GM23248 (cell line): ENCODE results near the gene ADGRG4. TPM values are rescaled to one million over a fixed set of nuclear protein-coding genes. Genes with fewer than 3 reads are reported as not detected.
"Not testable (repeated sequence)": the region's sequence is repeated elsewhere in the genome, so short reads cannot be mapped to it uniquely, and the experiment has no call there.

Source experiments
- DNase-seq: peaks from one replicate; pipeline ENCODE4 v3.0.0-alpha.2; 2015
- H2AFZ ChIP-seq: fragments of 200-600 bp; sonication (generic); 2 replicates; pipeline ENCODE4 v1.6.1; 2016; ENCODE audit warnings: antibody characterized with exemption
- H3F3A ChIP-seq: fragments of 200-600 bp; sonication (generic); 2 replicates; pipeline ENCODE4 v1.6.1; 2016; ENCODE audit warnings: mild to moderate bottlenecking, antibody characterized with exemption, mixed run types; ENCODE audit not compliant: insufficient read depth
- H3K27ac ChIP-seq: fragments of 200-600 bp; sonication (generic); 2 replicates; pipeline ENCODE4 v1.5.1; 2016; ENCODE audit warnings: mild to moderate bottlenecking
- H3K27me3 ChIP-seq: fragments of 200-600 bp; sonication (generic); replicated peaks from 2 replicates; pipeline ENCODE4 v1.6.1; 2016; ENCODE audit warnings: mild to moderate bottlenecking; ENCODE audit not compliant: insufficient read depth
- H3K36me3 ChIP-seq: fragments of 200-600 bp; sonication (generic); 2 replicates; pipeline ENCODE4 v1.6.1; 2016; ENCODE audit warnings: low read depth, mild to moderate bottlenecking
- H3K4me1 ChIP-seq: fragments of 200-600 bp; sonication (generic); 2 replicates; pipeline ENCODE4 v1.6.1; 2016; ENCODE audit warnings: mild to moderate bottlenecking; ENCODE audit not compliant: insufficient read depth
- H3K4me2 ChIP-seq: fragments of 200-600 bp; sonication (generic); one replicate; pipeline ENCODE4 v1.6.1; 2016; ENCODE audit warnings: mild to moderate bottlenecking; ENCODE audit not compliant: unreplicated experiment
- H3K4me3 ChIP-seq: fragments of 200-600 bp; sonication (generic); 2 replicates; pipeline ENCODE4 v1.5.1; 2016; ENCODE audit warnings: mild to moderate bottlenecking
- H3K79me2 ChIP-seq: fragments of 200-600 bp; sonication (generic); 2 replicates; pipeline ENCODE4 v1.6.1; 2016; ENCODE audit warnings: mild to moderate bottlenecking; ENCODE audit not compliant: insufficient read depth
- H3K9ac ChIP-seq: fragments of 200-600 bp; sonication (generic); 2 replicates; pipeline ENCODE4 v1.6.1; 2016; ENCODE audit warnings: mild to moderate bottlenecking
- H3K9me2 ChIP-seq: fragments of 200-600 bp; sonication (generic); 2 replicates; pipeline ENCODE4 v1.6.1; 2016; ENCODE audit warnings: mixed run types, mild to moderate bottlenecking, moderate library complexity; ENCODE audit not compliant: insufficient read depth
- H3K9me3 ChIP-seq: fragments of 200-600 bp; sonication (generic); one replicate; pipeline ENCODE4 v1.6.1; 2017; ENCODE audit warnings: low read depth
- H4K20me1 ChIP-seq: fragments of 200-600 bp; sonication (generic); 2 replicates; pipeline ENCODE4 v1.6.0; 2016; ENCODE audit not compliant: insufficient read depth
- EZH2 ChIP-seq: fragments of 200-600 bp; sonication (generic); IDR thresholded peaks from 2 replicates; pipeline ENCODE4 v1.6.1; 2018; ENCODE audit warnings: antibody characterized with exemption, mild to moderate bottlenecking; ENCODE audit not compliant: insufficient read depth, poor library complexity, severe bottlenecking
- EZH2phosphoT487 ChIP-seq: fragments of 200-600 bp; sonication (generic); IDR thresholded peaks from 2 replicates; pipeline ENCODE4 v1.6.1; 2018; ENCODE audit warnings: antibody characterized with exemption, moderate library complexity, mild to moderate bottlenecking, low read depth; ENCODE audit not compliant: insufficient read depth
- WGBS, 2 experiments: methylation state at CpG; one replicate each; pipeline ENCODE4 v1.1.6; 2015 to 2017; ENCODE audit warnings: low lambda C conversion rate in 2 of 2, low coverage in 1 of 2; ENCODE audit errors: missing lambda C conversion rate in 2 of 2; 5-methylcytosine and 5-hydroxymethylcytosine counted together
- in situ Hi-C: fragments of 300-500 bp; cut with MboI; formaldehyde crosslinking; loops from 2 replicates; pipeline ENCODE4 v1.15.0; 2020
- polyA plus RNA-seq: library from polyadenylated mRNA; unstranded; fragments of >200 nt; fragmentation: Nextera tagmentation; extraction: Ambion mirVana; gene quantifications from 2 replicates; pipeline ENCODE4 v1.2.1, GENCODE V29; 2016
- total RNA-seq: library from RNA; depleted of rRNA; stranded (reverse); fragments of >200 nt; shearing (Covaris generic); gene quantifications from 2 replicates; pipeline ENCODE4 v1.2.3, GENCODE V29; 2014

ADGRG4 gene
- total and polyA plus RNA-seq, 2 experiments from 2014 or later: not detected

DNA sequence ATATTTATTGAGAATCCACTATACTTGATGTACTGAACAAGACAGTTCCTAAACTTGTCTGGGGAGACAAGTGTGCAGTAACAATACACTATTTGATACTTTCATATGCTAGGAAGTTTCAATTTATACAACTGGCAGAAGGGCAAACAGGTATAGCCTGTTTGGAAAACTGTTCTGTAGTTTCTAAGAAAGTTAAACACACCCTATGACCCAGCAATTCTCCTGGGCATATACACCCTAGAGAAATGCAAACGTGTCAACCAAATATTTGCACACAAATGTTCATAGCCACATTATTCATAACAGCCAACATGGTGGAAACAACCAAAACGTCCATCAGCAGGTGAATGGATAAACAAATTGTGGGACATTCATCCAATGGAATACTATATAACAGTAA lies 123.0 kb downstream of the ADGRG4 start:
- Histone ChIP-seq H3K4me1 (no peaks in the 10 kb centered on the region), H3K4me2 (no peak overlapping the region), H3K9me3 (no peaks in the 10 kb centered on the region), H3K36me3 (no peaks in the 10 kb centered on the region), H3K79me2 (no peaks in the 10 kb centered on the region), H3K27ac (no peak overlapping the region), H3K9ac (no peak overlapping the region), H4K20me1 (no peaks in the 10 kb centered on the region), H3K27me3 (no peaks in the 10 kb centered on the region), H2AFZ (no peak overlapping the region), H3K4me3 (no peak overlapping the region), H3K9me2 (no peaks in the 10 kb centered on the region), H3F3A (no peaks in the 10 kb centered on the region)
- WGBS, 2 experiments: 11 to 15% methylated on average over 2 of the region's 2 CpGs
- in situ Hi-C loops: no loop called here
- no peak for TF ChIP-seq EZH2phosphoT487
- TF ChIP-seq EZH2: no peak
- no peak for DNase-seq

DNA sequence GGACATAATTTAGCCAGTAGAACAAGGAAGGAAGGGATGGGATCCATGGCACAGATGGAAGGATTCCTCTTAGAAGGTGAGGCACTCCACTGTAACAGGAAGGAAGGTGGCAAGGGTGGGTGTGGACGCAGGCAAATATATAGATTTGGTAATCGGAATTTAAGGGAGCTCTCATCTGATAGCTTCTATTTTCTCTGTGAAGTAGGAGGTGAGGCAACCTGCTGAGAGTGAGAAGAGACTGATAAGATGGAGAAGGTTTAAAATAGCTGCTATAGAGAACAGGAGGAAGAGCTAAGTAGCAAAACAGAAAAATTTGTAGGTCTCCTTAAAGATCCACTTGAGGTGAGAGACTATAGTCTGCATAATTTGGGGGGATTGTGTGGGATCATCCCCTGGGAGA lies 125.2 kb downstream of the ADGRG4 start:
- Histone ChIP-seq H3K27ac (no peak overlapping the region), H3K36me3 (no peaks in the 10 kb centered on the region), H3F3A (no peaks in the 10 kb centered on the region), H3K9ac (no peak overlapping the region), H2AFZ (no peak overlapping the region), H3K4me3 (no peak overlapping the region), H4K20me1 (no peaks in the 10 kb centered on the region), H3K9me3 (no peaks in the 10 kb centered on the region), H3K9me2 (no peaks in the 10 kb centered on the region), H3K79me2 (no peaks in the 10 kb centered on the region), H3K4me1 (no peaks in the 10 kb centered on the region), H3K27me3 (no peaks in the 10 kb centered on the region), H3K4me2 (no peak overlapping the region)
- DNase-seq: no peak
- in situ Hi-C loops: no loop called here
- TF ChIP-seq EZH2phosphoT487 (no peak), EZH2 (no peak)
- 31 to 45% methylated on average over 2 of the region's 2 CpGs for WGBS, 2 experiments

DNA sequence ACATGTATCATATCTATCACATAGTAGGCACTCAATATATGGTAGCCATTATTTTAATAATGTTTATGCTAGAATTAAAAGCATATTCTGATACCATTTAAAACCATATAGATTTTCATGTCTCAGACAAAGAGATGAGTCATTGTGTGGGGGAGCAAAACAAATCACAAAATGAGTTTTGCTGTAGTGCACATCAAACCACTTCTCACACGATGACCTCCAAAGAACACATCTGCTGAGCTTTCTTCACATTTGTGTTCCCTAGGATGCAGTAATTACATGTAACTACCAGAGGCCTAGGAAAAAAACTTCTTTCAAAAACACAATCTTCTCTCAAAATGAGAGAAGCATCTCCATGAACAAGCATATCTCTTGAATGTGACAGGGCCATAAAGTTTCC lies 130.9 kb downstream of the ADGRG4 start:
- Histone ChIP-seq H4K20me1 (no peaks in the 10 kb centered on the region), H3K4me2 (no peak overlapping the region), H3K27me3 (no peaks in the 10 kb centered on the region), H3F3A (no peaks in the 10 kb centered on the region), H3K27ac (no peak overlapping the region), H3K9ac (no peak overlapping the region), H3K9me2 (no peaks in the 10 kb centered on the region), H3K79me2 (no peaks in the 10 kb centered on the region), H3K4me3 (no peak overlapping the region), H3K9me3 (no peaks in the 10 kb centered on the region), H2AFZ (no peak overlapping the region), H3K36me3 (no peaks in the 10 kb centered on the region), H3K4me1 (no peaks in the 10 kb centered on the region)
- whole genome bisulfite sequencing, 2 experiments: 55 to 73% methylated on average over 1 of the region's 1 CpG
- in situ Hi-C loops: no loop called here
- no peak for DNase-seq
- no peak for TF ChIP-seq EZH2phosphoT487
- TF ChIP-seq EZH2: no peak

DNA sequence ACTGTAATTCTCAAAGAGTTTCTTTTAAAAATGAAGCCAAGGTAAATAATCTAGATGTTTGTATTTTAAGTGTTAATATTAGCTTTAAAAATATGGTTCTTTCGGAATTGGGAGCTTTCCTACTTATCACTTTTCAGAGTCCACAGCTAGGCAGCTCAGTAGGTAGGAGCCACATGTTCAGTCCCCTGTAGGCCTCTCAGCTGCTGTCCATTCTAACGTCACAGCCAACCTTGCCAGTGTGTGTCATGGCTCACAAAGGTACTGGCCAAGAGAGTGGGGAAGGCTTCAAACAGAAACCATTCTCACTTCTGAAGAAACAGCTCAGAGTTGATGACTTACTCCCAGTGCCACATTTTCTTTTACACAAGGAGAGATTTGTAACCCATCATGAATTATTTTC lies 137.0 kb downstream of the ADGRG4 start:
- 21 to 22% methylated on average over 2 of the region's 2 CpGs for WGBS, 2 experiments
- H3K9me2 ChIP-seq: no peaks in the 10 kb centered on the region
- no peak for DNase-seq
- no peaks in the 10 kb centered on the region for H3F3A ChIP-seq
- H3K4me3 ChIP-seq: no peak overlapping the region
- TF ChIP-seq EZH2phosphoT487 (no peak), EZH2 (no peak)
- in situ Hi-C loops: no loop called here
- H4K20me1 ChIP-seq: no peaks in the 10 kb centered on the region
- H3K4me2 ChIP-seq: no peak overlapping the region
- no peaks in the 10 kb centered on the region for H3K27me3 ChIP-seq
- no peak overlapping the region for H3K9ac ChIP-seq
- no peaks in the 10 kb centered on the region for H3K4me1 ChIP-seq
- H2AFZ ChIP-seq: no peak overlapping the region
- H3K27ac ChIP-seq: no peak overlapping the region
- no peaks in the 10 kb centered on the region for H3K36me3 ChIP-seq
- H3K79me2 ChIP-seq: no peaks in the 10 kb centered on the region
- H3K9me3 ChIP-seq: no peaks in the 10 kb centered on the region

DNA sequence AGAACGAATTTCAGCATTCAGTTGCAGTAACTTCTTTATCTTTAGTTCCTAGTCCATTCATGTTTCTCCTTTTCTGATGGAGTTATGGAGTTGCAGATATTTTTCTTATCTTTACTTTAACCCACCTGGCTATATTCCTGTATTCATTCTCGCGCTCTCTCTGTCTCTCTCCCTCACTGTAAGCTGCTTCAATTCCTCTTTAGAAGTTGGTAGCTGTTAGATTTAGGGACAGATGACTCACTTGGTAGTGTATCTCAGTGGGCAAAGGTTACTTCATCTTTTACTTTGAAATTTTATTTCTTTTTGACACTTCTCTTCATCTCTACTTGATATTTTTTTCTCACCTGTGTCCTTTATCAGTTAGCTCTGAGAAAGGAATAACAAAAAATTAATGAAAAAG lies 137.4 kb downstream of the ADGRG4 start:
- Histone ChIP-seq H3K27me3 (no peaks in the 10 kb centered on the region), H2AFZ (no peak overlapping the region), H3K27ac (no peak overlapping the region), H3K4me3 (no peak overlapping the region), H4K20me1 (no peaks in the 10 kb centered on the region), H3K4me2 (no peak overlapping the region), H3K4me1 (no peaks in the 10 kb centered on the region), H3F3A (no peaks in the 10 kb centered on the region), H3K9me2 (no peaks in the 10 kb centered on the region), H3K9me3 (no peaks in the 10 kb centered on the region), H3K36me3 (no peaks in the 10 kb centered on the region), H3K79me2 (no peaks in the 10 kb centered on the region), H3K9ac (no peak overlapping the region)
- no peak for TF ChIP-seq EZH2phosphoT487
- in situ Hi-C loops: no loop called here
- DNase-seq: no peak
- 64 to 81% methylated on average over 3 of the region's 3 CpGs for WGBS, 2 experiments

DNA sequence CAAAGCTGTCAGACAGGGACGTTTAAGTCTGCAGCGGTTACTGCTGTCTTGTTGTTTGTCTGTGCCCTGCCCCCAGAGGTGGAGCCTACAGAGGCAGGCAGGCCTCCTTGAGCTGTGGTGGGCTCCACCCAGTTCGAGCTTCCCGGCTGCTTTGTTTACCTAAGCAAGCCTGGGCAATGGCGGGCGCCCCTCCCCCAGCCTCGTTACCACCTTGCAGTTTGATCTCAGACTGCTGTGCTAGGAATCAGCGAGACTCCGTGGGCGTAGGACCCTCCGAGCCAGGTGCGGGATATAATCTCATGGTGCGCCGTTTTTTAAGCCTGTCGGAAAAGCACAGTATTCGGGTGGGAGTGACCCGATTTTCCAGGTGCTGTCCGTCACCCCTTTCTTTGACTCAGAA lies 144.9 kb downstream of the ADGRG4 start:
- 48 to 69% methylated on average over 7 to 13 of the region's 18 CpGs for WGBS, 2 experiments
- not testable (repeated sequence) for H3K4me1 ChIP-seq

More for the DNA sequence above, 144.9 kb downstream of the ADGRG4 start:
- DNase-seq, H3K9me3 ChIP-seq, H3F3A ChIP-seq, H3K36me3 ChIP-seq, H3K9ac ChIP-seq, H3K4me2 ChIP-seq, in situ Hi-C loops, H4K20me1 ChIP-seq, H3K27ac ChIP-seq, H3K9me2 ChIP-seq, H2AFZ ChIP-seq, H3K79me2 ChIP-seq, H3K4me3 ChIP-seq, H3K27me3 ChIP-seq: not testable (repeated sequence)
